SH-SY5Y (cell line): ENCODE measurements around the gene HOXA7.

ENCODE experiments used
- GATA2 ChIP-seq: IDR thresholded peaks from 2 replicates; pipeline ENCODE4 v1.6.1; 2011; ENCODE audit warnings: mild to moderate bottlenecking, low read depth, low read length
- GATA3 ChIP-seq: IDR thresholded peaks from 2 replicates; pipeline ENCODE4 v1.6.1; 2011; ENCODE audit warnings: low read depth, mild to moderate bottlenecking, low read length, moderate library complexity

The HOXA7 gene

GRCh38 chr7:27128776-27129728 is 27.4 kb downstream of the HOXA7 start:
- TF ChIP-seq GATA3 (no peak), GATA2 (no peak)

- TF ChIP-seq GATA3 (no peak), GATA2 (no peak)
Observed at GRCh38 chr7:27128034-27128433, 28.4 kb downstream of the HOXA7 start.

GRCh38 chr7:27126596-27127327 is 29.7 kb downstream of the HOXA7 start:
- TF ChIP-seq GATA3 (no peak), GATA2 (no peak)

GRCh38 chr7:27125986-27126394 is 30.5 kb downstream of the HOXA7 start:
- no peak for TF ChIP-seq GATA2
- TF ChIP-seq GATA3, result no peak

GRCh38 chr7:27124902-27125689 is 31.4 kb downstream of the HOXA7 start:
- no peak for TF ChIP-seq GATA2
- TF ChIP-seq GATA3, result no peak

GRCh38 chr7:27124096-27124901 is 32.2 kb downstream of the HOXA7 start:
- no peak for TF ChIP-seq GATA2
- no peak for TF ChIP-seq GATA3

GRCh38 chr7:27123477-27124053 is 32.9 kb downstream of the HOXA7 start:
- TF ChIP-seq GATA2 (no peak), GATA3 (no peak)

GRCh38 chr7:27123007-27123476 is 33.4 kb downstream of the HOXA7 start:
- no peak for TF ChIP-seq GATA2
- no peak for TF ChIP-seq GATA3

GRCh38 chr7:27122077-27122910 is 34.2 kb downstream of the HOXA7 start:
- TF ChIP-seq GATA2, result no peak
- no peak for TF ChIP-seq GATA3

- TF ChIP-seq GATA2, result no peak
- no peak for TF ChIP-seq GATA3
Observed at GRCh38 chr7:27121684-27122076, 34.8 kb downstream of the HOXA7 start.

- TF ChIP-seq GATA2 (no peak), GATA3 (no peak)
Observed at GRCh38 chr7:27119412-27119911, 37.0 kb downstream of the HOXA7 start.

GRCh38 chr7:27118580-27118979 is 37.9 kb downstream of the HOXA7 start:
- no peak for TF ChIP-seq GATA2
- no peak for TF ChIP-seq GATA3
